NCI-H2107 (cell line): ENCODE data around the gene DPYD.
"Not testable (repeated sequence)": the region's sequence is repeated elsewhere in the genome, so short reads cannot be mapped to it uniquely, and the experiment has no call there.

Experiments
- DNase-seq: peaks from one replicate; lab custom pipeline; 2025; lab: John Stamatoyannopoulos, UW

DPYD gene

DNA sequence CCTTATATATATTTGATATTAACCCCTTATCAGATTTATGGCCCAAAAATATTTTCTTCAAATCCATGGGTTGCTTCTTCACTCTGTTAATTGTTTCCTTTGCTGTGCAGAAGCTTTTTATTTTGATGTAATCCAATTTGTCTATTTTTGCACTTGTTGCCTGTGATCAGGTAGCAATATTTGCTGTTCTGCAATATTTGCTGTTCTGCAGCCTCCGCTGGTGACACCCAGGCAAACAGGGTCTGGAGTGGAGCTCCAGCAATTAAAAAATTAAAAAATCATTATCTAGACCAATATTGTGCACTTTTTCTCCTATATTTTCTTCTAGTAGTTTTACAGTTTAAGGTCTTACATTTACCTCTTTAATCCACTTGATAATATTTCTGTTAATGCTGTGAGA lies 564.5 kb downstream of the DPYD start:
- no peak for DNase-seq

DNA sequence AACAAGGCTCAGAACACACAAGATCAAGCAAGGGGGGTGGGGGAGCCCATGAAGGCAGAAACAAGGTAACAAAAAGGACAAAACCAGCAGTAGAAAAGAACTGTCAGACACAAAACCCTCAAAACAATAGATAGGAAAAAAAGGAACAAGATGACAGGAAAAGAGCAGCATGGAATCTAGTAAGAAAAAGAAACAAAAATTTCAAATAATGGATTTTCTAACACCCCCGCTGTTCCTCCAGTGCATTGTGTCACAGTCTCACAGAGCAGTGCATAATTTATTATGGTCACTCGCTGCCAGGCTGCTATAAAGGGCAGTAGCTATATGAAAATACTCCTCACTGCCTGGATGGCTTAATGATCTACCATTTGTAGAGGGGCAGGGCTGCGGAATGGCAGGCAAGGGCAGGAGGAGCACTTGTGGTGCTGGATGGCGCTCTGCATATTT lies 567.9 kb downstream of the DPYD start:
- DNase-seq, result no peak

DNA sequence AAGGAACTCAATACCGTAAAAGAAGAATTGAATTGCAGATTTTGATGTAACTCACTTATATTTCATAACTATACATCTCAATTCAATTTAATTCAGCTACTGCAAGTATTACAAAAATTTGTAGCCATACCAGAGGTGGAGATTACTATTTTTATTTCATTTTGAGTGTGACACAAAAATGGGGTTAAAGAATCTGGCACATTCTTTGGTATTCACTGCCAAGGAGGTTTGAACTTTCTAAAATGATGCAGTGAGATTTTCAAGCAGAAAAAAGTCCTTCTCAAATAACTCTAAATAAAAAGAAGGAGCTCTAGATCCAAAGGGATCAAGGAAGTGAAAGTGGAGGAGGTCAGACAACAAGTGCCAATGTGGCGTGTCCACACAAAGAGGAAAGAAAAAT lies 569.0 kb downstream of the DPYD start:
- no peak for DNase-seq

DNA sequence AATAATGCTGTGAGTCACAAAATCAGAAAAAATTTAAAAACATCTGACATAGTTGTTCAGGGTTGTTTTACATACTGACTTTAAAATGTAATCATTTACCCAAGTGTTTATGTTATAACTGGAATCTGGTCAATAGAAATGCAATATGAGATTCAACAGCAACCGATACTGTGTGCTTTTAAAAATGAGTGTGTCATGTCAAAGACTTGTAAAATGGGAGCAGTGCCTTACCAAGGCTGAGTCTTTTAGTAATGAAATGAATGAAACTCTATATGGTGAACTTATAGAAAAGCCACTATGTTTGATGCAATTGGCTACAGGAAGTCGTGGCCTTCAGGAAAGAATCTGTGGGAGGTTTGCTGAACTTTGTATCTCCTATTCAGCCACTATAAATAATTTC lies 570.2 kb downstream of the DPYD start:
- no peak for DNase-seq

DNA sequence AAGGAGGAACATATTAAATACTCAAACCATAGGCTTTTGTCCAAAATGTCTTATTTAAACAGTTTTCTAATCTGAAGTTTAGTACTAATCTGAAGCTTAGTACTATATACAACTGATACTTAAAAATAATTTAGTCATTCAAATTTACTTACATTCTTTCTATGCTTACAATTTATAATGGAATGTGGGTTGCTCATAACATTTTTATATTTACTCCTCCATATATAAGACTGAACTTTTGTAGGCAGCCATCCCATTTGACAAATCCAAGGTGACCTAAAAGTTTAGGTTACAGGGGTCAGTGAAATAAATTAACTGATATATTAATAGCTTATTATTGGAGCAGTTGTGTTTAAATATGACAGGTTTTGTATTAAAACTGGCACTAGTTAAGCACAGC lies 570.6 kb downstream of the DPYD start:
- DNase-seq, result no peak

DNA sequence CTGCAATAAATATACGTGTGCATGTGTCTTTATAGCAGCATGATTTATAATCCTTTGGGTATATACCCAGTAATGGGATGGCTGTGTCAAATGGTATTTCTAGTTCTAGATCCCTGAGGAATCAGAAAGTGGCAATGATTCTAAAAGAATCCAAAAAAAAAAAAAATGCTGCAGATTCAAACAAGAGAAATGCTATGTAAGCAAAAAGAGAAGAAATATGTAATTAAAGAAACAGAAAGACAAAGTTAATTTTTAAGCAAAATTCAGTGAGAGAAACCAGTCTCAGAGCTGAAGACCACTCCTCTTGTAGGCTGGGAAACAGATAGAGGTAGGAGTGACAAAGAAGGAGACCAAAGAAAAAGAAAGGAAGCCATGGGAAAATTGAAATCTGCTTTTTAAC lies 571.0 kb downstream of the DPYD start:
- DNase-seq, result not testable (repeated sequence)

DNA sequence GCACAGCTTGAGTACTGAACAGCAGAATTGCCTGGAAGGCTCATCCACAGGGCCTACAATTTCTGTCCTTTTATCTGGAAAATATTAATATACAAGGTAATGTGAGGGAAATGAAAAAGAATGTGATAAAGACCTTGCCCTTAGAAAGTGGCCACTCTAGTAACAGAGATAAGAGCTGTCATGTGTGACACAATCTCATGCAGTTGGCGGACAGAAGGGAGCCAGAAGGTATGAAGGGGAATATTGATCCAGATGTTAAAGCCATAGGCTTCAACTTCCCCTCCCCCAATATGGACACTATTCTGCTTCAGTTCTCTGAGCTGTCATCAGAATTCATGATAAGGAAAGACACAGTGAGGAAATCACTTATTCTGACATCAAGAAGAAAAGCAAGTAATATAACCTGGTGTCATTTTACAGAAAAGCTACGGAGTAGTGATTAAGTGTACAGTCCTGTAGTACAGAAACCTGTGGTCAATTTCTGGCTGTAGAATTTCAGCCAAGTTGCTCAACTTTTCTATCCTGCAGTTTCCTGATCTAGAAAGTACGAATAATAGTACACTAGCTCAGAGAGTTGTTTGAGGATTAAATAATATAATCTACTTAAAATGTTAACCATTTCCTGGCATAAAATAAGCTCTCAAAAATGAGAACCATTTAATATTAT lies 572.1 kb downstream of the DPYD start:
- no peak for DNase-seq

DNA sequence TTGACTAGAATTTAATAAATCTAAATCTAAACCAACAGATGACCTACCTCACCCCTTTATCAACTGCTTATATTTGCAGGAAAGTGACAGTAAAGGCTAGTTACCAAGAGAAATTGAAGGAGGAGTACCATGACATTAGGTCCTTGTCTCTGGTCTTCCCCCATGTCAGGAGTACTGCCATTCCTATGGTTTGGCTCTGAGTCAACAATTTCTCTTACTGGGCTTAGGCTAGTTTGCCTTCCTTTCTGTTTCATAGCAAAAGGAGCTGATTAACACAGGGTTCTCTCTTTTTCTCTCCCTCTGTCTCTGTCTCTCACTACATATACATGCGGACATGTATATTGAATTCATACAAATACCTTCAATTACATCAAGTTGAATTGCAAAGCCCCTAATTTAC lies 579.9 kb downstream of the DPYD start:
- no peak for DNase-seq

DNA sequence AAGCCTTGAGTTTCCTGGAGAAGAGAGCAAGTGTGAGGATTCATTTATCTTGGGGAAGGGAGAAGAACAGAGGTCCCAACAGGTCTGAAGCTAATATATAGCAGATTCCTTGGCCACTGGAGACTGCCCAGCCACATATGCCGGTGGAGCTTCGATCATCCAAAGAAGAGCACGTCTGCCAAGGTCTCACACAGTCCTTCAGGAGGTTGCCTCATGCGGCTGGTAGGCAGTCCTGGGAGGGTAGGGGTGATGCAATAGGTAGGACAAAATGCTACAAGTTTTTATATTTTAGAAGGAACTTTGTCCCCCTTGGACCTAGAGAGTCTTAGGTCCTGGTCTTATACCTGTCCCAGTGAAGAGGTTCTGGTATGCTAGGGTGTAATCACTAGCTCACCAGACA lies 582.5 kb downstream of the DPYD start:
- DNase-seq, result no peak

DNA sequence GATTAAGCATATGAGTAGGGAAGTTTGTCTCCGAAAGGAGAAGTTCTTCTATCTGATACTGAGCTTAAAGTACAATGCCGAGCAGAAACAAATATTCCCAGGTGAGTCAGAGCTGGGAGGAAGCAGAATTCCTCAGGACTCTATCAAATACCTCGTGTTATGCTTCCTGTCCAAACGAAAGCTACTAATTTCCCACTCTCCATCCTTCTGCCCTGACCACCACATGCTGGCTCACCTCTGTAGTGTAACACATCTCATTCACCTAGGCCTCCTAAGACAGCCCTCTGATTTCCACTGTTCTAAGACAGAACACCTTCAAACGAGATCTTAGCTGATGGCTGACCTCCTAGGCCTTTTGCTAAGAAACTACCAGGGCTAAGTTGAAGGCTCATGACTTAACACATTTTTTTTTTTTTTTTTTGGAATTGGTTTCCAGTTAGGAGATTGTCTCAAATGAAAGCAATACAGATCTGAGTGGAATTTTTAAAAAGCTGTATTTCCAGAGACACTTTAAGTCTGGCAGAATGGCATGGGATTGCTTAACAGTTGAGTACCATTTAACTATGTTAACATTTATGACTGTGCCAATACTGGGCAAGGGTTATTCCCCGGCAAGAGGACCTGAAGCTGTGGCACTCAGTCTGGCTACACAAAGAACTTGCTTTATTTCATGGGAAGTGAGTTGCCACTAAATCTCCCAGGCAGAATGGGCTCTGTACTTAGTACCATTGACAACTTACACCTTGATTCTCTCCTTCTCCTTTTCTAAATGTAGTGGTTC lies 583.4 kb downstream of the DPYD start:
- no peak for DNase-seq

DNA sequence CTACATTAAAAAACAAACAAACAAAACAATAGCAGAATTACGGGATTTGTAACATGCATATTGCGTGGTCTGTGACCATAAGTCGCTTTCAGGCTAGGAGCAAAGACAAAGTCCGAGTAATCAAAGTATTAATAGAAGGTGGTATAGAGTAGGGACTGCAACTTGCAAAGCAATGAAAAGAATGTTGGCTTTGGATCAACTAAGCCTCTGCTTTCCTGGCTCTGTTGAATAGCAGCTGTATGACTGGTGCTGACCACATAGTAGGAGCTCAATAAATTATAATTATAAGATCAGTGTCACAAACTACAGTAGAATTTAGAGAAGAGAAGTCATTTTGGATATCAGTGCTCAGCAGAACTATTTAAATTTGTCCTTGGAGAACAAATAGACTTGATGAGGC lies 586.4 kb downstream of the DPYD start:
- DNase-seq, result no peak

DNA sequence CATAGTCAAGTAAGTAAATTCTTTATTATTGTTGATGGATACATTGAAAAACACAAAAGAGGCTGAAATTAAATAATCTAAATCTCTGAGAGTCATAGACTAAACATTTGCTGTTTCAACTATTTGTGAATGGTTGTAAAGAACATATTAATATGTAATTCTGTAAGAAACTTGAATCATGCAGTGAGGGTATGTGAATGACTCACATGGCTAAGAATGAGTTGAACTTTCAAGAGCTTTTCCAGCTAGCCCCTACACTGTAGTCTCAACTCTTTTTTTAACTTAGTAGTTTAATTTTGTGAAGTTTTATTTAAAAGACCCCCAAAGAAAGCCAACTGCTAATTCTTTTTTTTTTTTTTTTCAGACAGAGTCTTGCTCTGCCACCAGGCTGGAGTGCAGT lies 588.1 kb downstream of the DPYD start:
- no peak for DNase-seq

DNA sequence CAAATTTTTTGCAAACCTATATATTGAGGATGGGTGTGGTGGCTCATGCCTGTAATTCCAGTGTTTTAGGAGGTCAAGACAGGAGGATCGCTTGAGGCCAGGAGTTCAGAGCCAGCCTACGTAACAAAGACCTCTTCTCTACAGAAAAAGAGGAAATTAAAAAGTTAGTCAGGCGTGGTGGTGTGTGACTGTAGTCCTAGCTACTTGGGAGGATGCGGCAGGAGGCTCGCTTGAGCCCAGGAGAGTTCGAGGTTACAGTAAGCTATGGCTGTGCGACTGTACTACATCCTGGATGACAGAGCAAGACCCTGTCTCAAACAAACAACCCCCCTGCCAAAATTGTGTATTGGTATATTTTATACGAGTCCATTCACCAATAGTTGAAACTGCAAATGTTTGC lies 589.7 kb downstream of the DPYD start:
- no peak for DNase-seq

DNA sequence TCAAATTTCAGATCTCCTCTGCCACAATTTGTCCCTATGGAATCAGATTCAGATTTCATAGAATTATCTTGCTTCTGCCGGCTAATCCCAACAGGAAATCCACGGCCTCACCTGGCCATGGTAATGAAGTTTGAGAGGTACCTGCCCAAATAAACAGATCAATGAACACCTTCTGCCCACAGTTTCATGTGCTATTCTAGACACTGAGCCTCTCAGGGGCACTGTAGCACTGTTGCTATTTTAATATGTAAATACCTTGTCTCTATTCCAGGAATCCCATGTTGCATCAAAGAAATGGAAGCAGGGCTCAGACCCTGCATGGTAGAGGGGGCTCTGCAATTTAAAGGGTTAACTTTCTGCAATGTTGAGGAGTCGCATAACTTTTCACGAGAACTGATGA lies 606.1 kb downstream of the DPYD start:
- DNase-seq, result peak; percentile 50

DNA sequence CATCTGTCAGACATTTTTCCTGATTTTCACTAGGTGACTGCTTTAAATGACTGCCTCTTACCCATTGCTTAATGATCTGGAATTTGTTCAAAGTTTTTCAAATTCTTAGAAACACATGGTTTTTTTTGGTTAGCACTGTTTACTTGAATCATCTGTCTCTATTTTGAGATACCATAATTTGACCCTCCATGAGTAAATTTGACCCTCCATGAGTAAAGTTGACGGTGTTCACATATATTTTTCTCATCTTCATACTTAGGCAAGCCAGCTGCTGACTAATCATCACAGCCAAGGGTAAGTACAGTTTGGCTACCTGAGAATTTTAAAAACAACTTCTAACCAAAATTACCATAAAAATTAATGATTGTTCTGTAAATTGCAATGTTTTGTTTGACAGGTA lies 612.7 kb downstream of the DPYD start:
- DNase-seq, result no peak

DNA sequence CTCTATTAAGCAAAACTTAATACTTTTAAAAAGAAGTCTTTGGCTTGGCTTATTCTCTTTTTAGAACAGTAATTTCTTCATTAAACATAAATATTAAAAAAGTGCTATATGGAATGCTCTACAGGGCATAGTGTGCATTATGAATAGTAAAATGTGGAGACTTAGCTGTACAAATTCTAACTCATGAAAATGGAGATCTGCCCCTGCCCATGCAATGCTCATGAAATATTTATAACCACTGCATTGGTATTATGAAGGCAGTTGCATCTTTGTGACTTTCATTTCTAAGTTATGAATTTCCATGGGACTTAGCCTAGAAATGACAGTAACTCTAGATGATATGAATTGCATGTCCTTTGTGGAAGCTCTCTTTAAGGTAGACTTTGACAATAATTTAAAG lies 613.3 kb downstream of the DPYD start:
- DNase-seq, result no peak

DNA sequence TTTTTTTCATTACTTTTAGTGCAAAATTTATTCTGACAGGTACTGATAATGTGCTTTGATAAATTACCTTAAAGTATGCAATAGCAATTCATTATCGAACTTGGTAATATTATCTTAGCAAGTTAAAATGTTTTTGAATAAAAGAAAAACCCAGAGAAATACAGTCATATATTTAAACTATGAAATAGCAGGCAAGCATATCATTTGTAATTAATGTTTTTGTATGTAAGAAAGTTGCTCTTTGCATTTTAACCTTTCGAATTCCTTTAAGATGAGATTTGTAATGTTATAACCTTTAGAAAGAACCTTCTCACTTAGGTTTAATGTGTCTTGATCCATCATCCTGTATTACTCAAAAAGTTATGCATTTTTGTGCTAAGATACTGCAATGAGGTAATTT lies 613.7 kb downstream of the DPYD start:
- DNase-seq, result no peak

DNA sequence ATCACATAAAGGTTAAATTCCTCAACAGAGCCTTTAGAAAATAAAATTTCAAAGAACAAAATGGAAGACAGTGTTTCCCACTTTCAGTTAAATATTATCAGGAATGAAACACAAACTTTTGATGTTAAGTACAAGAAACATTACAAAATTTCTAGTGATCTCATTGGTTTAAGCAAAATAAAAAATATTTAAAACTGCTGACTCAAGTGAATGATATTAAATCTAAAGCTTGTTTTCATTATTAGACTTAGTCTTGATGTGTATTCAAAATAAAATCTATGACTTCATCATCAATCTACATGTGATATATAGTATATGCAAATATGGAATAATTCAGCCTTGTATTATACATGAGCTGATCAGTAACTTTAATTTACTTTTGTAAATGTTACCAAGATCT lies 614.3 kb downstream of the DPYD start:
- no peak for DNase-seq

DNA sequence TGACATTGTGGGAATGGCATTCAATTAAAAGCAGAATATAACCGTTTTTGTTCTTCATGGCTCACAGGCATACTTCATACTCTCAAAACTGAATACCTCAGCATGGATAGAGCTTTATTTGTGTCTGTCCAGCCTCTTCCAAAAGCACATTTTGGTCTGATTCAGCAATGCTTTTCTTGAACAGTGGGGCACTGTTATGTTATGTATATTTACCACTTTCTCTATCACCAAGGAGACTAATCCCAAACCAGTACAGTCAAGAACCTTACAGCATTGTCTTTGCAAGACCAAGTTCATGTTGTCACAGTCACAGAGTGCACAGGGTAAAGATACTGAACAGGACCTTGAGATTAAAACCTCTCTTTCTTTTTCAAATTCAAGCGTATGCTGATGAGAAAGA lies 616.5 kb downstream of the DPYD start:
- DNase-seq, result no peak

DNA sequence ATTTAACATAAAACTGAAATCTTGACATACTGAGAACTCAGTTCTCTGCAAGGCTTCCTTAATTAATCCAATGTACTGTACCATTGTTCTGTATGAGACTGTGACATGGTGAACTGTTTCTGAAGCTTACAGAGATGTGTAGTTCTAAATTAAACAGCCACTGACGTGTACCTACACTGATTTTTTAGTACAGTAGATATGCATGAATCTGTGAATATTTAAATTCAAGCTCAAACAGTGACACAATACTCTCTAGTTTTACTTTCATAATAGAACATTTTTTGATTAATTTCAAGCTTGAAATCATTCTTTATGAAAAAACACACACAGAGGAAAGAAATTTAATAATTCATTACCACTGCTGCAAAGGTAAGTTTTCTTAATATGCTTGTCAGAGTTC lies 621.9 kb downstream of the DPYD start:
- DNase-seq, result no peak

DNA sequence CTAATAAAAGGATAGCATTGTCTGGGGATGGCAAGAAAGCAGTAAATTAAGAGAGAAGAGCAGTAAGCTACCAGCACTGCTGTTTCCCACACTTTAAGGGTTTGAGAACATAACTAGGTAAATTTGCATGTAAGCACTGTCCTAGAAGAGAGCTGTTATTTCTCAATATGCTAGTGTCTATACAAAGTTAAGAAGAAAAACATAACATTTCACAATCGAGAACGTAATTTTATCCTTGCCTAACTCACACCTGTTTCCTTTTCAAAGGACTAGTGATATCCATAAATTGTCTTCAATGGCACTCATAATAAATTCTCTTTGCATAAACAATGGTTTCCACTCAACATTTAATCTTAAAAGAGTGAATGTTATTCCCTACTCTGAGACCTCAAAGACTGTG lies 623.2 kb downstream of the DPYD start:
- DNase-seq, result no peak

DNA sequence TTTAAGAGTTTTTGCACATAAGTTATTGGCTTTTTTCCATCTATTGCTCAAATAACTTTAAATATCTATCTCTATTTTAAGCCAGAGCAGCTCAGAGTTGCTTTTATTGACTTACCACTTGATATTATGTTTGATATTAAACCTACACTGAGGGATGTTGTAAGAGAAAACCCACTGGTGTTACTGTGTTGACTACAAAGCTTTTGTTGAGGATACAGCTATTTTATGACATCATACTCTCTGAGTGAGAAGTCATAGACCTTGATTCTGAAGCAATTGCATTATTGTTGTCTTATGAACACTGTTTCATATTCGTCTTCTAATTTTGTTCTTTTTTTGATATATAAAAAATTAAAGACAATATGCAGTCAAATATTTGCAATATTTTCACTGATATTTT lies 638.9 kb downstream of the DPYD start:
- no peak for DNase-seq

DNA sequence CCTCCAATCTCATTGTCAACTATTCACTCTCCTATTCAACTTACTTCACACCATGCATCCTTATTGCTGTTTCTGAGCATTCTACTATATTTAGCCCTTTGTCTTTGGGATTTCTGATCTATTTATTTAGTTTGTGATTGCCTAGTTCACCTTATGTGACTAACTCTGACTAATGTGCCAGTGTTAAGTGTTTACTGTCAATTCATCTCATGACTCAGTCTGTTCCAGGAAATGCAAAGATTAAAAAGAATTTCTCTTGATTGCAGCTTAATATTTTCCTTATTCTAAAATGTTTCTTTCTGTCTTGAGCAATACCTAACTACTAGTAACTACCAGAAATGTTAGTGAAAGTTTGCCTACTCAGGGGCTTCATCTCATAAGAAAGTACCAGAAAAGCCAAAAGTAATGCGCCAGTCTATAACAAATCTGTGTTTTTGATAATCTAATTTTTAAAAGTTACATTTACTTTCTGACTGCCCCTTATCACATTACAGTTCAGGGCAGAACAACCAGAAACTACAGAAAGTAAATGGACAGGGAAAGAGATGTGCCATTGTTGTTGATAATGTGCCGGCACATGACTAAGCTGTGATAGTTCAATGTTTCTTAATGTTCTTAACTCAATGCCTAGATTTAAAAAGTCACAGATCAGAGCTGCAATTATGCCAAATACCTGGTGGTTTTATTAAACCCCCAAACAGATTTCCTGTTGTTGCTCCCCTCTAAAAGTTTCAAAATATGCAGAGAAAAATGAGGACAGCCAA lies 642.8 kb downstream of the DPYD start:
- DNase-seq, result no peak
